Hippocampal formation (tissue), 2 donors: ENCODE results near the gene HECW1.
"Not testable (repeated sequence)": the region's sequence is repeated elsewhere in the genome, so short reads cannot be mapped to it uniquely, and the experiment has no call there.

Experiments
- DNase-seq, 2 donors: peaks; one replicate each; lab custom pipeline; 2025; lab: John Stamatoyannopoulos, UW

Gene HECW1

GRCh38 chr7:43309706-43310022 lies 197.2 kb downstream of the HECW1 start:
- no peak for DNase-seq

- DNase-seq = no peak
Observed at GRCh38 chr7:43311052-43311451, 198.6 kb downstream of the HECW1 start.

GRCh38 chr7:43311694-43312093 lies 199.2 kb downstream of the HECW1 start:
- DNase-seq = no peak

- no peak for DNase-seq
Observed at GRCh38 chr7:43313628-43314378, 201.4 kb downstream of the HECW1 start.

GRCh38 chr7:43314379-43315158 lies 202.1 kb downstream of the HECW1 start:
- DNase-seq = no peak

- DNase-seq = no peak
Observed at GRCh38 chr7:43317075-43317474, 204.6 kb downstream of the HECW1 start.

- no peak for DNase-seq
Observed at GRCh38 chr7:43318188-43318770, 205.8 kb downstream of the HECW1 start.

GRCh38 chr7:43325595-43325994 lies 213.1 kb downstream of the HECW1 start:
- DNase-seq = no peak

- DNase-seq = no peak
Observed at GRCh38 chr7:43328336-43328735, 215.9 kb downstream of the HECW1 start.

- no peak for DNase-seq
Observed at GRCh38 chr7:43328785-43329380, 216.4 kb downstream of the HECW1 start.

GRCh38 chr7:43332193-43332796 lies 219.8 kb downstream of the HECW1 start:
- DNase-seq = no peak

- DNase-seq = no peak
Observed at GRCh38 chr7:43337191-43337590, 224.7 kb downstream of the HECW1 start.

GRCh38 chr7:43337811-43338210 lies 225.4 kb downstream of the HECW1 start:
- no peak for DNase-seq

- DNase-seq = no peak
Observed at GRCh38 chr7:43341132-43341531, 228.7 kb downstream of the HECW1 start.

- not testable (repeated sequence) for DNase-seq
Observed at GRCh38 chr7:43343417-43343816, 231.0 kb downstream of the HECW1 start.

GRCh38 chr7:43345696-43346095 lies 233.2 kb downstream of the HECW1 start:
- DNase-seq = not testable (repeated sequence)

- DNase-seq = no peak
Observed at GRCh38 chr7:43351683-43352082, 239.2 kb downstream of the HECW1 start.

GRCh38 chr7:43353902-43354301 lies 241.5 kb downstream of the HECW1 start:
- DNase-seq = no peak

GRCh38 chr7:43362652-43363034 lies 250.2 kb downstream of the HECW1 start:
- DNase-seq = no peak

GRCh38 chr7:43363035-43363791 lies 250.8 kb downstream of the HECW1 start:
- no peak for DNase-seq

- DNase-seq = no peak
Observed at GRCh38 chr7:43364391-43364790, 251.9 kb downstream of the HECW1 start.
